PFSK-1 (cell line): ENCODE measurements around the gene STAB1.

Experiments
- POLR2AphosphoS5 ChIP-seq: IDR thresholded peaks from 2 replicates; pipeline ENCODE4 v1.6.1; 2012; ENCODE audit warnings: low read depth, mild to moderate bottlenecking, control low read depth, low read length, moderate library complexity
- SIN3A ChIP-seq: IDR thresholded peaks from 2 replicates; pipeline ENCODE4 v1.6.1; 2012; ENCODE audit warnings: mild to moderate bottlenecking, low read length, moderate library complexity, borderline replicate concordance; ENCODE audit not compliant: insufficient read depth
- TAF1 ChIP-seq: IDR thresholded peaks from 2 replicates; pipeline ENCODE4 v1.6.1; 2012; ENCODE audit warnings: low read length, control low read depth, borderline replicate concordance; ENCODE audit not compliant: insufficient read depth
- TF ChIP-seq, protein P1 (sequence below), 2 experiments: IDR thresholded peaks; 2 replicates each; pipeline versions ENCODE4 v1.6.1 to v1.8.0; 2011 to 2012; ENCODE audit warnings: low read depth in 2 of 2, low read length in 2 of 2, control low read depth in 1 of 2, inconsistent platforms in 1 of 2, mild to moderate bottlenecking in 1 of 2, moderate library complexity in 1 of 2; ENCODE audit not compliant: insufficient read depth in 1 of 2

DNA sequence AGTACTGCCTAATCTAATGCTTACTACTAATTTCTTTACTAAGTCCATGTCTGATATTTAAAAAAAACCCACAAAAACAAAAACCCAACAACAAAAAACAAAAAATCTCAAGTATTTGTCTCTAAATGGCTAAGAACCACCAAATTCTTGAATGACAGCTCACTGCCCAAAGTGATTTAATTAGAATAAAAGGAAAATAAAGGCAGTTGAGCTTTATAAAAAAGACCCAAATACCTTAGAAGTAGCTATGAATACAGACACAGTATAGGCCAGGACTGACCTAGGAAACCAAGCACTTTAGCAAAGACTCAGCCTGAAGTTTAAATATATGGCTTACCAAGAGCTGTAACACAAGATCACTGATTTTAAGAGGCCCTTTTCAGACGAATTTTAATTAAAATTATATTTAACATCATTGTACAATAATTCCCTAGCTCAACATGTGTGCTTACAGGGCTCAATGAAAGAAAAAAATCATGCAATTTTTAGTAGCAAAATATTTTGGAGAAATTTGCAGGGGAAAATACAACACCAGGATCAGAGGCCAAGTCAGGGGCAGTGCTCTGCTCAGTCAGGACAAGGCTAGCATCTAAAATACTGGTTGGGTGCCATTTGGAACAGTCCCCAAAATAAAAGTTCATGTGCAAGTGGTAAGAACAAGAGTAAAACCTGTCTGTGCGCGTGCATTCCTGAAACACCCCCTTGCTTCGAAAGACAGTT is 66.0 kb downstream of the STAB1 start:
- TF ChIP-seq, protein P1, sequence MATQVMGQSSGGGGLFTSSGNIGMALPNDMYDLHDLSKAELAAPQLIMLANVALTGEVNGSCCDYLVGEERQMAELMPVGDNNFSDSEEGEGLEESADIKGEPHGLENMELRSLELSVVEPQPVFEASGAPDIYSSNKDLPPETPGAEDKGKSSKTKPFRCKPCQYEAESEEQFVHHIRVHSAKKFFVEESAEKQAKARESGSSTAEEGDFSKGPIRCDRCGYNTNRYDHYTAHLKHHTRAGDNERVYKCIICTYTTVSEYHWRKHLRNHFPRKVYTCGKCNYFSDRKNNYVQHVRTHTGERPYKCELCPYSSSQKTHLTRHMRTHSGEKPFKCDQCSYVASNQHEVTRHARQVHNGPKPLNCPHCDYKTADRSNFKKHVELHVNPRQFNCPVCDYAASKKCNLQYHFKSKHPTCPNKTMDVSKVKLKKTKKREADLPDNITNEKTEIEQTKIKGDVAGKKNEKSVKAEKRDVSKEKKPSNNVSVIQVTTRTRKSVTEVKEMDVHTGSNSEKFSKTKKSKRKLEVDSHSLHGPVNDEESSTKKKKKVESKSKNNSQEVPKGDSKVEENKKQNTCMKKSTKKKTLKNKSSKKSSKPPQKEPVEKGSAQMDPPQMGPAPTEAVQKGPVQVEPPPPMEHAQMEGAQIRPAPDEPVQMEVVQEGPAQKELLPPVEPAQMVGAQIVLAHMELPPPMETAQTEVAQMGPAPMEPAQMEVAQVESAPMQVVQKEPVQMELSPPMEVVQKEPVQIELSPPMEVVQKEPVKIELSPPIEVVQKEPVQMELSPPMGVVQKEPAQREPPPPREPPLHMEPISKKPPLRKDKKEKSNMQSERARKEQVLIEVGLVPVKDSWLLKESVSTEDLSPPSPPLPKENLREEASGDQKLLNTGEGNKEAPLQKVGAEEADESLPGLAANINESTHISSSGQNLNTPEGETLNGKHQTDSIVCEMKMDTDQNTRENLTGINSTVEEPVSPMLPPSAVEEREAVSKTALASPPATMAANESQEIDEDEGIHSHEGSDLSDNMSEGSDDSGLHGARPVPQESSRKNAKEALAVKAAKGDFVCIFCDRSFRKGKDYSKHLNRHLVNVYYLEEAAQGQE (IDR thresholded peaks at IDR 0.05; ENCODE audit: insufficient read depth in 1 of 2, low read depth in 2 of 2, low read length in 2 of 2), result no peak
- TF ChIP-seq POLR2AphosphoS5, result no peak
- TF ChIP-seq SIN3A, result no peak
- TF ChIP-seq TAF1, result no peak
